Panc1 (cell line): ENCODE measurements around the gene B3GALT4. TPM values are rescaled to one million over a fixed set of nuclear protein-coding genes. Genes with fewer than 3 reads are reported as not detected.

Experiments used
- ATAC-seq: fragments of 200-7000 bp; cut with Tn5 transposase; 2 replicates; pipeline ENCODE4 v1.9.1; 2020; ENCODE audit warnings: mild to moderate bottlenecking, moderate library complexity
- BruUV-seq: library from RNA; stranded (reverse); fragments of 400-500 nt; replicated peaks from 2 replicates; lab custom pipeline; 2021; lab: Mats Ljungman, UMichigan
- CTCF ChIA-PET: fragments of 300-600 bp; sonication (Branson Sonifier 250); formaldehyde crosslinking; loops from one replicate; lab custom pipeline; 2022; ENCODE audit warnings: antibody characterized with exemption; lab: Charles Lee
- POLR2A ChIA-PET: fragments of 300-600 bp; sonication (Branson Sonifier 250); formaldehyde crosslinking; loops from one replicate; lab custom pipeline; 2022; ENCODE audit warnings: antibody characterized with exemption; lab: Charles Lee
- DNase-seq: peaks from one replicate; pipeline ENCODE4 v3.0.0-alpha.2; 2010; ENCODE audit warnings: low read depth, low spot score
- H3K27ac ChIP-seq: 2 replicates; pipeline ENCODE4 v1.5.1; 2011; ENCODE audit warnings: mild to moderate bottlenecking, low read length, inconsistent platforms
- H3K27me3 ChIP-seq: fragments of 200-500 bp; sonication (Bioruptor generic); 2 replicates; pipeline ENCODE4 v1.6.0; 2014; ENCODE audit warnings: low read length, inconsistent platforms; ENCODE audit not compliant: control insufficient read depth, insufficient read depth
- H3K36me3 ChIP-seq: fragments of 200-500 bp; sonication (Bioruptor generic); 2 replicates; pipeline ENCODE4 v1.5.1; 2014; ENCODE audit warnings: inconsistent platforms, mild to moderate bottlenecking, low read length, moderate library complexity; ENCODE audit not compliant: control insufficient read depth, insufficient read depth
- H3K4me1 ChIP-seq: 2 replicates; pipeline ENCODE4 v1.5.1; 2011; ENCODE audit warnings: inconsistent platforms, mild to moderate bottlenecking, low read length, moderate library complexity; ENCODE audit not compliant: control insufficient read depth, insufficient read depth
- H3K4me3 ChIP-seq, 2 experiments: 2 replicates each; pipeline ENCODE4 v1.5.1; 2011 to 2012; ENCODE audit warnings: low read depth in 2 of 2, low read length in 2 of 2, mild to moderate bottlenecking in 2 of 2, inconsistent platforms in 1 of 2, moderate library complexity in 1 of 2
- H3K9me3 ChIP-seq: fragments of 200-500 bp; sonication (Bioruptor generic); 2 replicates; pipeline ENCODE4 v1.5.1; 2014; ENCODE audit warnings: low read depth, mild to moderate bottlenecking, inconsistent platforms, low read length, moderate library complexity; ENCODE audit not compliant: control insufficient read depth, insufficient read depth
- POLR2AphosphoS5 ChIP-seq: IDR thresholded peaks from 2 replicates; pipeline ENCODE4 v1.6.1; 2012; ENCODE audit warnings: mild to moderate bottlenecking, low read depth, low read length, moderate library complexity
- REST ChIP-seq, 2 experiments: IDR thresholded peaks; 2 replicates each; pipeline ENCODE4 v1.6.1; 2011 to 2012; ENCODE audit warnings: low read depth in 2 of 2, control low read depth in 1 of 2, low read length in 1 of 2, mild to moderate bottlenecking in 1 of 2, moderate library complexity in 1 of 2; ENCODE audit not compliant: insufficient read depth in 1 of 2
- SIN3A ChIP-seq: IDR thresholded peaks from 2 replicates; pipeline ENCODE4 v1.6.1; 2012; ENCODE audit warnings: low read depth, mild to moderate bottlenecking, low read length, moderate library complexity, borderline replicate concordance; ENCODE audit not compliant: insufficient read depth
- TCF7L2 ChIP-seq: IDR thresholded peaks from 2 replicates; pipeline ENCODE4 v1.6.1; 2011; ENCODE audit warnings: mild to moderate bottlenecking, low read depth, low read length, inconsistent platforms
- in situ Hi-C: cut with HindIII; loops from 2 replicates; pipeline ENCODE4 v1.10.0; 2016; ENCODE audit warnings: low sequenced_read_pairs, low pct_unique_long_range_greater_than_20kb
- intact Hi-C: fragments of 100-400 bp; cut with micrococcal nuclease; formaldehyde crosslinking; loops from one replicate; pipeline ENCODE4 v1.10.0; 2022; ENCODE audit not compliant: unreplicated experiment
- total RNA-seq: library from RNA; stranded (reverse); gene quantifications from one replicate; pipeline ENCODE4 v1.2.1, GENCODE V29; 2021; ENCODE audit not compliant: unreplicated experiment
- TF ChIP-seq, protein P1 (sequence below): fragments of 450-650 bp; IDR thresholded peaks from 2 replicates; pipeline ENCODE4 v1.5.1; 2017; ENCODE audit warnings: mild to moderate bottlenecking

B3GALT4 gene
- total RNA-seq, 1 experiment from 2014 or later, result 6.0 TPM

DNA sequence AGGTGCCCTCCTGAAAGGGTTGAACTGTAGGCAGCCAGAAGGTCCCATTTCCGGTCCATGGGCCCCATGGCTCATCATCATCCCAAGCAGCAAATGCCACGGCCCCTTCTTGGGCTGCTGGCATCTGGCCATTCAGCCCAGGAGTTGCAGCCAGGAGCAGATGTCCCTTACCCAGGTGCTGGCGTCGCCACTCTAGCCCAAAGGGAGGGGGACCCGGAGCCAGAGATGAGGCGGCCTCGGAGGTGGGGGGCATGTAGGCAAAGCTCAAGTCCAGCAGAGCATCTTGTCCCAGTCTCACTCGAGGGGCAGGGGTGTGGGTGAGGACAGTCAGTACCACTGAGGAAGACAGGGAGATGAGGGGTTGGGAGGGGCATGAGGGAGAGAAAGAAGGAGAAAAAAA, 28.1 kb downstream of the B3GALT4 start:
- H3K4me1 ChIP-seq, result peaks cover 6% of the 10 kb centered on the region
- intact Hi-C loops, result no loop called here
- TF ChIP-seq REST (IDR thresholded peaks at IDR 0.05; ENCODE audit: insufficient read depth in 1 of 2, low read depth in 2 of 2, low read length in 1 of 2) (no peak), POLR2AphosphoS5 (no peak), TCF7L2 (no peak), SIN3A (no peak)
- TF ChIP-seq, protein P1, sequence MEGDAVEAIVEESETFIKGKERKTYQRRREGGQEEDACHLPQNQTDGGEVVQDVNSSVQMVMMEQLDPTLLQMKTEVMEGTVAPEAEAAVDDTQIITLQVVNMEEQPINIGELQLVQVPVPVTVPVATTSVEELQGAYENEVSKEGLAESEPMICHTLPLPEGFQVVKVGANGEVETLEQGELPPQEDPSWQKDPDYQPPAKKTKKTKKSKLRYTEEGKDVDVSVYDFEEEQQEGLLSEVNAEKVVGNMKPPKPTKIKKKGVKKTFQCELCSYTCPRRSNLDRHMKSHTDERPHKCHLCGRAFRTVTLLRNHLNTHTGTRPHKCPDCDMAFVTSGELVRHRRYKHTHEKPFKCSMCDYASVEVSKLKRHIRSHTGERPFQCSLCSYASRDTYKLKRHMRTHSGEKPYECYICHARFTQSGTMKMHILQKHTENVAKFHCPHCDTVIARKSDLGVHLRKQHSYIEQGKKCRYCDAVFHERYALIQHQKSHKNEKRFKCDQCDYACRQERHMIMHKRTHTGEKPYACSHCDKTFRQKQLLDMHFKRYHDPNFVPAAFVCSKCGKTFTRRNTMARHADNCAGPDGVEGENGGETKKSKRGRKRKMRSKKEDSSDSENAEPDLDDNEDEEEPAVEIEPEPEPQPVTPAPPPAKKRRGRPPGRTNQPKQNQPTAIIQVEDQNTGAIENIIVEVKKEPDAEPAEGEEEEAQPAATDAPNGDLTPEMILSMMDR, result no peak
- DNase-seq (no peak), ATAC-seq (no peak)
- ChIA-PET CTCF (no interaction called here), POLR2A (no interaction called here)
- no peaks in the 10 kb centered on the region for H3K9me3 ChIP-seq
- no peaks in the 10 kb centered on the region for H3K27me3 ChIP-seq
- H3K4me3 ChIP-seq, result no peak overlapping the region
- peaks cover 12% of the 10 kb centered on the region for H3K36me3 ChIP-seq
- BruUV-seq, result no TSS peak
- no peak overlapping the region for H3K27ac ChIP-seq
- in situ Hi-C loops, result no loop called here

DNA sequence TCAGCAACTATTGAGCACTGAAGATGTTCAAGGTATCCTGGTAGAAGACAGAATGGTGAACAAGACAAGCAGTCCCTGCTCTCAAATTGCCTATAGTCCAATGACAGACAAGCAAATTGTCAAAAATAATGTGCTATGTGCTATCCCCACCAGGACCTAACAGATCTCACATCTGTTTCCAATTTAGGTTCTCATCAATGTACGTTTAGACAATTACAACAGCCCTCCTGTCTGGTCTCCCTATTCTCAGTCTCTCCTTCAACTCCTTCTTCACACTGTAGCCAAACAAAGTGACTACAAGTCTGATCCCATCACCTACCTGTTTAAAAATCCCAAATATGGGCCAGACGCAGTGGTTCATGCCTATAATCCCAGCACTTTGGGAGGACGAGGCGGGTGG, 29.4 kb downstream of the B3GALT4 start:
- BruUV-seq, result no TSS peak
- DNase-seq (no peak), ATAC-seq (no peak)
- POLR2A ChIA-PET, result no interaction called here
- H3K9me3 ChIP-seq, result no peaks in the 10 kb centered on the region
- no peak overlapping the region for H3K27ac ChIP-seq
- H3K36me3 ChIP-seq, result peaks cover 12% of the 10 kb centered on the region
- H3K4me3 ChIP-seq, result no peak overlapping the region
- in situ Hi-C loops, result no loop called here
- TF ChIP-seq, protein P1, result no peak
- TF ChIP-seq TCF7L2, result no peak
- TF ChIP-seq POLR2AphosphoS5, result no peak
- no peak for TF ChIP-seq REST (IDR thresholded peaks at IDR 0.05; ENCODE audit: insufficient read depth in 1 of 2, low read depth in 2 of 2, low read length in 1 of 2)
- TF ChIP-seq SIN3A, result no peak
- intact Hi-C loops, result no loop called here
- H3K27me3 ChIP-seq, result no peaks in the 10 kb centered on the region
- CTCF ChIA-PET, result no interaction called here
- H3K4me1 ChIP-seq, result peaks cover 3% of the 10 kb centered on the region; the same call in 1 of the 2 replicates
